GM12872 (cell line): ENCODE results near the gene IGFLR1.

ENCODE experiments used
- TF ChIP-seq, protein P1 (sequence below): IDR thresholded peaks from 3 replicates; pipeline ENCODE4 v1.5.1; 2011; ENCODE audit warnings: low read depth, mild to moderate bottlenecking, low read length, moderate library complexity; ENCODE audit not compliant: insufficient read depth

IGFLR1 gene

GRCh38 chr19:35693835-35694599, 48.2 kb downstream of the IGFLR1 start:
- TF ChIP-seq, protein P1, sequence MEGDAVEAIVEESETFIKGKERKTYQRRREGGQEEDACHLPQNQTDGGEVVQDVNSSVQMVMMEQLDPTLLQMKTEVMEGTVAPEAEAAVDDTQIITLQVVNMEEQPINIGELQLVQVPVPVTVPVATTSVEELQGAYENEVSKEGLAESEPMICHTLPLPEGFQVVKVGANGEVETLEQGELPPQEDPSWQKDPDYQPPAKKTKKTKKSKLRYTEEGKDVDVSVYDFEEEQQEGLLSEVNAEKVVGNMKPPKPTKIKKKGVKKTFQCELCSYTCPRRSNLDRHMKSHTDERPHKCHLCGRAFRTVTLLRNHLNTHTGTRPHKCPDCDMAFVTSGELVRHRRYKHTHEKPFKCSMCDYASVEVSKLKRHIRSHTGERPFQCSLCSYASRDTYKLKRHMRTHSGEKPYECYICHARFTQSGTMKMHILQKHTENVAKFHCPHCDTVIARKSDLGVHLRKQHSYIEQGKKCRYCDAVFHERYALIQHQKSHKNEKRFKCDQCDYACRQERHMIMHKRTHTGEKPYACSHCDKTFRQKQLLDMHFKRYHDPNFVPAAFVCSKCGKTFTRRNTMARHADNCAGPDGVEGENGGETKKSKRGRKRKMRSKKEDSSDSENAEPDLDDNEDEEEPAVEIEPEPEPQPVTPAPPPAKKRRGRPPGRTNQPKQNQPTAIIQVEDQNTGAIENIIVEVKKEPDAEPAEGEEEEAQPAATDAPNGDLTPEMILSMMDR: peak; percentile 99

GRCh38 chr19:35693422-35693821, 48.8 kb downstream of the IGFLR1 start:
- TF ChIP-seq, protein P1: no peak

- TF ChIP-seq, protein P1: no peak
Observed at GRCh38 chr19:35692010-35692409, 50.2 kb downstream of the IGFLR1 start.

DNA sequence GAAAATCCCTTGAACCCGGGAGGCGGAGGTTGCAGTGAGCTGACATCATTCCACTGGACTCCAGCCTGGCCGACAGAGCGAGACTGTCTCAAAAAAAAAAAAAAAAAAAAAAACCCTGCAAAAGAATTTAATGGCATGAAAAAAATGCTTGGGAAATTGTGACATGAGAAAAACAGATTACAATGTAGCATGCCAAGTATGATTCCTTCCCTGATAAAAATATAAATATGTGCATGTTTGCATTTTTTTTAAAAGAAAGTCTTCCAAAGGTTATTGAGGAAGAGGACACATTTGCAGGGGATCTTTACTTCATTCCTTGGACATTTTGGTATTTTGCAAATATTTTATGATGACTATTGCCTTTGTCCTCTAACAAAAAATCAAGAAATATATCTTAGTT, 52.4 kb downstream of the IGFLR1 start:
- TF ChIP-seq, protein P1: no peak
